ENCODE data around the gene ARHGEF38.

Gene ARHGEF38

DNA sequence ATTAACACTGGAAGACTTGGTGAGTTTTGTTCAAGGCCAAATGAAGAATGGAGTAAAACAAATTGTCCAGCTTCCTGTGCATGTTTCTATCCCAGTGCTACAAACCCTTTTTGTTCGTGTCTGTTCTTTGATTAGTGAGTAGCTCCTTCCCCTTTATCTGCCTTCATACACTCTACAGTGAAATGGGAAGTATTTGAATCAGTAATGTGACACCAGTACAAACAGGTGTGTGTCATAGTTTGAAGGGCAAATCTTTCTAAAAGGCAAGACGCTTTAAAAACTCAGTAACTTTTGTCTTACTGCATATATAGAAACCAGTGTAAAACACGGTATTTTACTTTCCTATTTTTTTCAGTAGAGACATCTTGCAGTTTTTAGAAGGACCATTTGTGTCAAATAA, 5.9 kb downstream of the ARHGEF38 start:
- Histone ChIP-seq H3K4me1 (ENCODE audit: control insufficient read depth, insufficient read depth, low read length, poor library complexity, severe bottlenecking) (no peaks in the 10 kb centered on the region), H3K27ac (ENCODE audit: low read depth, low read length, severe bottlenecking) (no peak overlapping the region)
- WGBS, 2 experiments (ENCODE audit: insufficient coverage in 2 of 2), result 70% methylated on average over 2 of the region's 3 CpGs; no CpG with 5 or more reads in 1 of the 2 experiments

DNA sequence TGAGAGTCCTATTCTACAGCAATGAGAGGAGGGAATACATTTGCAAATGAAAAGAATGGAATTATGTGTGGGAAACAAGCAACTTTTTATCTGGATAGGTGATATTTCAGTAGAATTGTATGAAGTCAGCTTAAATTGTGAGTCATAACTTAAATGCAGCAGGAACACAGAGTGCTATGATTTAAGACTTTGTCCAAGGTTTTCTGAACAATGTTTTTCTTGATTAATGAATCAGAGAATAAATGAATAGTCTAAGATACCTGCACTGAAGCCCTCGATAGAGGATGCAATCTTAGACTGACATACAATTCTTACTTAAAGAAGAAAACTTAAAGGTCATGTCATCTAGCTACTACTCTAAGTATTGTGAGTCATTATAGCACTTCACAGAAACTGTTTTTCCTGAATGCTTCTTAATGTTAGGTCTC, 8.0 kb downstream of the ARHGEF38 start:
- no peak overlapping the region for H3K27ac ChIP-seq (ENCODE audit: low read depth, low read length, severe bottlenecking)

More for the DNA sequence above, 5.9 kb downstream of the ARHGEF38 start:
- Histone ChIP-seq H3K36me3 (ENCODE audit: control insufficient read depth, insufficient read depth, low read length) (no peaks in the 10 kb centered on the region), H3K4me3 (ENCODE audit: extremely low read depth, insufficient read depth, low read length, poor library complexity, severe bottlenecking) (no peak overlapping the region), H3K9me3 (ENCODE audit: control insufficient read depth, low read length) (no peaks in the 10 kb centered on the region)

DNA sequence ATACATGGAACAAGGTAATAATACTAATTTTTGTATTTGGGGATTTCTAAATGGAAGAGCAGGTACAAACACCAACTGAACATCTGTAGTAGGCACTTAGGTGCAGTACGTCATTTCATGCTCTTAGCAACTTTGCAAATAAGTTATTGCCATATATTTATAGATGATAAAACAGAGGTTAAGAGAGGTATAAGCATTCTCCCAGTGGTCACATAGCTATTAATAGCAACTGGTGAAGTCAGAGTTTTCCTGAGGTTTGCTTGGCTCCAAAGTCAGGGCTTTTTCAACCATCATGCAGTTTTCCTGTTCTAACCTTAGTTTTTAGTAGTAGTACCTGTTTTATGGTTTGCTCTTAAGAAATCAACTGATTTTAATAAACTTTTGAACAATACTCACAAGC, 10.9 kb downstream of the ARHGEF38 start:
- H3K4me1 ChIP-seq (ENCODE audit: control insufficient read depth, insufficient read depth, low read length, poor library complexity, severe bottlenecking), result no peaks in the 10 kb centered on the region

More for the DNA sequence above, 8.0 kb downstream of the ARHGEF38 start:
- WGBS, 2 experiments (ENCODE audit: insufficient coverage in 2 of 2), result no CpG with 5 or more reads among the region's 1 CpG
- Histone ChIP-seq H3K9me3 (ENCODE audit: control insufficient read depth, low read length) (no peaks in the 10 kb centered on the region), H3K4me1 (ENCODE audit: control insufficient read depth, insufficient read depth, low read length, poor library complexity, severe bottlenecking) (no peaks in the 10 kb centered on the region), H3K36me3 (ENCODE audit: control insufficient read depth, insufficient read depth, low read length) (no peaks in the 10 kb centered on the region), H3K4me3 (ENCODE audit: extremely low read depth, insufficient read depth, low read length, poor library complexity, severe bottlenecking) (no peak overlapping the region)

DNA sequence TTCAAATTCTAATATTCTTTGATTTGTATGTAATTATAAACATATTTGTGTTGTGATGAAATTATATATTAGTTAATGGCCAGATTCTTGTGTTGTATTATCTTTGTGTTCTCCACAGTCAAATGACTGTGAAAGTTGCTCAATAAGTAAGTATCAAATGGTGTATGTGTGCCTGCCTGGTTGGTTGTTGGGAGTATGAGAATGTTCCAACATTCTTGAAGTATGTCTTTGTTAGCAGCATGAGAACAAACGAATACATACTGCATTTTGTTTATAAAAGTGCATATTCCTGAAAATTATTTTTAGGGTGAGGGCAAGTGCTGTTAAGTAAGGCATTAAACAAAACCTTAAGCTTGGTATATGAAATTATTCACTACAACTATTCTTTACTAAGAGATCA, 16.2 kb downstream of the ARHGEF38 start:
- H3K27ac ChIP-seq (ENCODE audit: low read depth, low read length, severe bottlenecking), result no peak overlapping the region
- no peaks in the 10 kb centered on the region for H3K9me3 ChIP-seq (ENCODE audit: control insufficient read depth, low read length)
- H3K4me3 ChIP-seq (ENCODE audit: extremely low read depth, insufficient read depth, low read length, poor library complexity, severe bottlenecking), result no peak overlapping the region
- no CpG with 5 or more reads among the region's 1 CpG for WGBS, 2 experiments (ENCODE audit: insufficient coverage in 2 of 2)
- no peaks in the 10 kb centered on the region for H3K36me3 ChIP-seq (ENCODE audit: control insufficient read depth, insufficient read depth, low read length)
- no peaks in the 10 kb centered on the region for H3K4me1 ChIP-seq (ENCODE audit: control insufficient read depth, insufficient read depth, low read length, poor library complexity, severe bottlenecking)

More for the DNA sequence above, 10.9 kb downstream of the ARHGEF38 start:
- H3K9me3 ChIP-seq (ENCODE audit: control insufficient read depth, low read length), result no peaks in the 10 kb centered on the region
- no CpG with 5 or more reads among the region's 1 CpG for WGBS, 2 experiments (ENCODE audit: insufficient coverage in 2 of 2)
- no peaks in the 10 kb centered on the region for H3K36me3 ChIP-seq (ENCODE audit: control insufficient read depth, insufficient read depth, low read length)
- no peak overlapping the region for H3K27ac ChIP-seq (ENCODE audit: low read depth, low read length, severe bottlenecking)
- no peak overlapping the region for H3K4me3 ChIP-seq (ENCODE audit: extremely low read depth, insufficient read depth, low read length, poor library complexity, severe bottlenecking)

DNA sequence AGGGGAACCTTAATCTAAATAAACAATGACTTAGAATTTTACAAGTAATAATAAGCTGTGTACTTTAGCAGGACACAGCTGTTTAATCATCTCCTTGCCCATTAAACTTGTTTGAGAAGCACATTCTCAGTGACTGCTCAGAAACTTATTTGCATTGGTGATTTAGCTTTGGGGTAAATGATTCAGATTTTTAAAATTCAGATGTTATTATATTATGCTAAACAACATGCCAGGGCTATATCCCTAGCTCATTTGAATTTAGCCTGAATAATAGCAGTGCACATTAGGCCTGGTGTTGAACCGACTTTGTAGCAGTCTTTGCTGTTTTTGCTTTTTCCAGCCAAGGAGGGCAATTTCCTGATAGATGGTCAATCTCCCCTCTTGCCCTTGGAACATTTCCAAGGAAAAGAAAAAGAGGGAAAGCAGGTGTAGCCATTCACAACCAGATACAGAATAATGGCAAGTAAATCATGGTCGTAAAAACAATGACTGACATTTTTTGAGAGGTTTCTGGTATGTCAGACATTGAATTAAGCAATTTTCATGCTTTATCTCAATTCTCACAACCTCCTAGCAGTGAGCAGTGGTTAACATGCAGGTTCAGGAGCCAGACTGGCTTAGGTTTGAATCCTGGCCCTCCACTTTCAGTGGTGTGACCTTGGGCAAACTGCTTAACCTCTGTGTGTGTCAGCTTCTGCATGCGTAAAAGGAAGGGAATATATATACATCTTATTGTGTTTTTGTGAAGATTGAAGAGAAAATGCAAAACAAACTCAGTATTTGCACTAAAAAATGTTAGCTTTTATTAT, 16.8 kb downstream of the ARHGEF38 start:
- WGBS, 2 experiments (ENCODE audit: insufficient coverage in 2 of 2), result 71 to 83% methylated on average over 1 of the region's 3 CpGs
- no peaks in the 10 kb centered on the region for H3K36me3 ChIP-seq (ENCODE audit: control insufficient read depth, insufficient read depth, low read length)
- H3K4me3 ChIP-seq (ENCODE audit: extremely low read depth, insufficient read depth, low read length, poor library complexity, severe bottlenecking), result no peak overlapping the region
- no peak overlapping the region for H3K27ac ChIP-seq (ENCODE audit: low read depth, low read length, severe bottlenecking)
- H3K9me3 ChIP-seq (ENCODE audit: control insufficient read depth, low read length), result no peaks in the 10 kb centered on the region
- no peaks in the 10 kb centered on the region for H3K4me1 ChIP-seq (ENCODE audit: control insufficient read depth, insufficient read depth, low read length, poor library complexity, severe bottlenecking)

DNA sequence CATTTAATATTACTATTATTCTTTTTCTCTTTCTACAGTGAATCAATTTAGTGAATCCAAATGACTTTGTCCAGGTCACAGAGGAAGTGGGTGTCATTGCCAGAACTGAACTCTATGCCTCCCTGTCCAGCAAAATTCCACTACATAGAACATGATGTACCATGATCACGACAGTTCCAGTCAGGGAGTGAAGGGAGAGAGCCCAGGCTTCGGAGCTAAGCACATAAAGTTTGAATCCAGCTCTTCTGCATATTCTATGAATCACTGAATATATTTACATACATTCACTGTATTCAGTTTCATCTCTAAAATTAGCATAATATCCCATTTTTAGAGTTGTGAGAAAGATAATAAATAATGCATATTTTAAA, 17.4 kb downstream of the ARHGEF38 start:
- Histone ChIP-seq H3K27ac (ENCODE audit: low read depth, low read length, severe bottlenecking) (no peak overlapping the region), H3K4me1 (ENCODE audit: control insufficient read depth, insufficient read depth, low read length, poor library complexity, severe bottlenecking) (no peaks in the 10 kb centered on the region), H3K4me3 (ENCODE audit: extremely low read depth, insufficient read depth, low read length, poor library complexity, severe bottlenecking) (no peak overlapping the region), H3K9me3 (ENCODE audit: control insufficient read depth, low read length) (no peaks in the 10 kb centered on the region), H3K36me3 (ENCODE audit: control insufficient read depth, insufficient read depth, low read length) (no peaks in the 10 kb centered on the region)
- WGBS, 2 experiments (ENCODE audit: insufficient coverage in 2 of 2), result 83% methylated on average over 1 of the region's 2 CpGs; no CpG with 5 or more reads in 1 of the 2 experiments

DNA sequence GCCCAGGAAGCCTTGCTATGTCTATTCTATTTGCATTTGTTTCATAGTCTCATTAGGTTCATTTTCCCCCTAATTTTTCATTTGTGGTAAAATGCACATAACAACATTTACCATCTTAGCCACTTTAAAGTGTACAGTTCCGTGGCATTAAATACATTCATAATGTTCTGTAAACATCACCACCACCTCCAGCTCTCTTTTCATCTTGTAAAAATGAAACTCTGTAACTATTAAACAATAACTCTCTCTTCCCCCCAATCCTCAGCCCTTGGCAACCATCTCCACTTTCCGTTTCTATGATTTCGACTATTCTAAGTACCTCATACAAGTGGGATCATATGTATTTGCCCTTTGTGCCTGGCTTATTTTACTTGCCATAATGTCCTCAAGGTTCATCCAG, 19.9 kb downstream of the ARHGEF38 start:
- H3K4me1 ChIP-seq (ENCODE audit: control insufficient read depth, insufficient read depth, low read length, poor library complexity, severe bottlenecking), result no peaks in the 10 kb centered on the region
- 90 to 93% methylated on average over 3 of the region's 3 CpGs for WGBS, 2 experiments (ENCODE audit: insufficient coverage in 2 of 2)
- H3K36me3 ChIP-seq (ENCODE audit: control insufficient read depth, insufficient read depth, low read length), result no peaks in the 10 kb centered on the region
- no peaks in the 10 kb centered on the region for H3K9me3 ChIP-seq (ENCODE audit: control insufficient read depth, low read length)
- no peak overlapping the region for H3K27ac ChIP-seq (ENCODE audit: low read depth, low read length, severe bottlenecking)
- no peak overlapping the region for H3K4me3 ChIP-seq (ENCODE audit: extremely low read depth, insufficient read depth, low read length, poor library complexity, severe bottlenecking)

DNA sequence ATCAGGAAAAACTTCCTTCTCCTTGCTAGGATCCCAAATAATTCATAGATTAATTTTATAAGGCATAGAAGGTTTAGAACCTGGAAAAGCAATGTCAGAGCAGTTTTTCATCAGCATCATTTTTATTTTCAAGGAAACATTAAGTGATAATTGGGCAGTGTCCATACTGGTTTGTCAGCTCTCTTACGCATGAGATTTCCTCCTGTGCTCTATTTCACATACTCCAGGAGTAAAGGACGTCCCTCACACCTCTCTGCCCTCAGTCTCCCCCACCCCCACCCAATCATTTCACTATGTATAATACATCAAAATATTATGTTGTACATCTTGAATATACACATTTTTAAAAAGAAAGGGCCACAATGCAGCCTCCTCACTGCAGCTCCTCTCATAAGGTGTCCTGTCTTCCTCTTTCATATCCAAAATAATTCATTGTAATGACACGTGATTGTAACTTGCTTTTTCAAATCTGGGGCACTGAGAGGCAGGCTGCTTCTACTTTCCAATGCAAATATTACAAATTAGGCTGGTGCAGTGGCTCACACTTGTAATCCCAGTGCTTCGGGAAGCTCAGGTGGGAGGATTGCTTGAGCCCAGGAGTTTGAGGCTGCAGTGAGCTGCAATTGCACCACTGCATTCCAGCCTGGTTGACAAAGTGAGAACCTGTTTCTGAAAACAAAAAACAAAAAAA, 34.4 kb downstream of the ARHGEF38 start:
- no peak overlapping the region for H3K27ac ChIP-seq (ENCODE audit: low read depth, low read length, severe bottlenecking)
- H3K4me1 ChIP-seq (ENCODE audit: control insufficient read depth, insufficient read depth, low read length, poor library complexity, severe bottlenecking), result no peaks in the 10 kb centered on the region
- H3K9me3 ChIP-seq (ENCODE audit: control insufficient read depth, low read length), result no peaks in the 10 kb centered on the region
- H3K4me3 ChIP-seq (ENCODE audit: extremely low read depth, insufficient read depth, low read length, poor library complexity, severe bottlenecking), result no peak overlapping the region
- no peaks in the 10 kb centered on the region for H3K36me3 ChIP-seq (ENCODE audit: control insufficient read depth, insufficient read depth, low read length)
- 79 to 93% methylated on average over 2 to 3 of the region's 4 CpGs for WGBS, 2 experiments (ENCODE audit: insufficient coverage in 2 of 2)

DNA sequence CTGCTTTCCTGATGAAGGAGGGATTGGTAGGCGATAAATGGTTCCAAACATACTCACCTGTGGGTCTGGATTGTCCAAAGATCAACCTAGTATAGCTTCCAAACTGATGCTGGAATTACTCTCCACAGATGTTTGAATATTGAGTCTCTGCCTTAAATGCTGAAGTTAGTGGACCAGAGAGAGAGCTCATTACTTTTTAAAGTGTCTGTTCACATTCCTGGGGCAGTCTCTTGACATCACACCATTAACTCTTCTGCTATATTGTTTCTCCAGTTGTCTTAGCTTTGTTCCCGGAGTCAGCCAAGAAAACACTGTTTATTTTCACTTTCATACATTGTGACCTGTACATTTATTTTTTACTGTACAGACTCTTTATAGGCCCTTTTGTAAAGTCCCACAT, 35.4 kb downstream of the ARHGEF38 start:
- WGBS, 2 experiments (ENCODE audit: insufficient coverage in 2 of 2), result 83 to 100% methylated on average over 1 to 2 of the region's 2 CpGs
- Histone ChIP-seq H3K4me3 (ENCODE audit: extremely low read depth, insufficient read depth, low read length, poor library complexity, severe bottlenecking) (no peak overlapping the region), H3K4me1 (ENCODE audit: control insufficient read depth, insufficient read depth, low read length, poor library complexity, severe bottlenecking) (no peaks in the 10 kb centered on the region), H3K36me3 (ENCODE audit: control insufficient read depth, insufficient read depth, low read length) (no peaks in the 10 kb centered on the region), H3K9me3 (ENCODE audit: control insufficient read depth, low read length) (no peaks in the 10 kb centered on the region), H3K27ac (ENCODE audit: low read depth, low read length, severe bottlenecking) (no peak overlapping the region)

DNA sequence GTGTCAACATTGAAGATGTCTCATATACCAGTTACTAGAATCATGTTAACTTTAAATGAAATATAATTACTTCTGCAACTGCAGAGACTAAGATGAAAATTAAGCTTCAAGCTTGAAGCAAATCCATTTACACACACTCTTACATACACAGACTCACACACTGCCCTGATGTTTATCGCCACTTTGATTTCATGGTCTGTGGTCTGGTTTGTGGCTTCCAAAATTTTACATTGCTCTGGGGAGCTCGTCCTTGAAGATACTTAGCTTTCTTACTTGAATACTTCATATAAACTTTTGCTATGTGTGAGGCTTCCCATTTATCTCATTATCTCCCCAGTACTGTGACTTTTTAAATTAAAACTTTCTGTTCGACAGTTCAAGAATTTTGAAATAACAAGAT, 35.8 kb downstream of the ARHGEF38 start:
- no peak overlapping the region for H3K4me3 ChIP-seq (ENCODE audit: extremely low read depth, insufficient read depth, low read length, poor library complexity, severe bottlenecking)
- H3K9me3 ChIP-seq (ENCODE audit: control insufficient read depth, low read length), result no peaks in the 10 kb centered on the region
- 100% methylated on average over 1 of the region's 3 CpGs; no CpG with 5 or more reads in 1 of the 2 experiments for WGBS, 2 experiments (ENCODE audit: insufficient coverage in 2 of 2)
- no peaks in the 10 kb centered on the region for H3K4me1 ChIP-seq (ENCODE audit: control insufficient read depth, insufficient read depth, low read length, poor library complexity, severe bottlenecking)
- no peak overlapping the region for H3K27ac ChIP-seq (ENCODE audit: low read depth, low read length, severe bottlenecking)
- H3K36me3 ChIP-seq (ENCODE audit: control insufficient read depth, insufficient read depth, low read length), result no peaks in the 10 kb centered on the region

DNA sequence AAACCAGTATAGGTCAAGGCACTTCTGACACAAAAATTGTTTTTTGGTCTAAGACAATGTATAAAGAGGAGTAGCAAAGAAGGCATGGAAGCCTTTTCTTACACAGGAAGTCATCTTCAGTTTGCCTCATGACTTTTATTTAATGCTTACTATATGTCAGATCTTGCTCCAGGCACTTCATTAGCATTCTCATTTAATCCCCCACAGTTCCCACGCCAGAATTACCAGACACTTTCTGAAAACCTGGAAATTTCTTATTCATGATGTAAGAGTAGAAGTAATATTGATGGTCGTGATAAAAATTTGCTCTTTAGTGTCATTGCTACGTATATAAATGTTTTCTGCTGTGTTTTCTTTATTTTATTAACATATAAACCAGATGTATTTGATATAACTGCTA, 39.2 kb downstream of the ARHGEF38 start:
- no peaks in the 10 kb centered on the region for H3K9me3 ChIP-seq (ENCODE audit: control insufficient read depth, low read length)
- H3K4me3 ChIP-seq (ENCODE audit: extremely low read depth, insufficient read depth, low read length, poor library complexity, severe bottlenecking), result no peak overlapping the region
- H3K36me3 ChIP-seq (ENCODE audit: control insufficient read depth, insufficient read depth, low read length), result no peaks in the 10 kb centered on the region
- no CpG with 5 or more reads among the region's 3 CpGs for WGBS, 2 experiments (ENCODE audit: insufficient coverage in 2 of 2)
- no peak overlapping the region for H3K27ac ChIP-seq (ENCODE audit: low read depth, low read length, severe bottlenecking)
- H3K4me1 ChIP-seq (ENCODE audit: control insufficient read depth, insufficient read depth, low read length, poor library complexity, severe bottlenecking), result no peaks in the 10 kb centered on the region
